GM19395 (cell line): ENCODE results near the gene SUFU.
A peak's percentile ranks its signal among the peaks of the same experiment; 100 is the strongest.

Source experiments
- ATAC-seq: cut with Tn5 transposase; IDR thresholded peaks from one replicate; pipeline ENCODE4 v1.9.1; 2021; ENCODE audit warnings: mild to moderate bottlenecking, moderate library complexity; ENCODE audit not compliant: unreplicated experiment

The SUFU gene

DNA sequence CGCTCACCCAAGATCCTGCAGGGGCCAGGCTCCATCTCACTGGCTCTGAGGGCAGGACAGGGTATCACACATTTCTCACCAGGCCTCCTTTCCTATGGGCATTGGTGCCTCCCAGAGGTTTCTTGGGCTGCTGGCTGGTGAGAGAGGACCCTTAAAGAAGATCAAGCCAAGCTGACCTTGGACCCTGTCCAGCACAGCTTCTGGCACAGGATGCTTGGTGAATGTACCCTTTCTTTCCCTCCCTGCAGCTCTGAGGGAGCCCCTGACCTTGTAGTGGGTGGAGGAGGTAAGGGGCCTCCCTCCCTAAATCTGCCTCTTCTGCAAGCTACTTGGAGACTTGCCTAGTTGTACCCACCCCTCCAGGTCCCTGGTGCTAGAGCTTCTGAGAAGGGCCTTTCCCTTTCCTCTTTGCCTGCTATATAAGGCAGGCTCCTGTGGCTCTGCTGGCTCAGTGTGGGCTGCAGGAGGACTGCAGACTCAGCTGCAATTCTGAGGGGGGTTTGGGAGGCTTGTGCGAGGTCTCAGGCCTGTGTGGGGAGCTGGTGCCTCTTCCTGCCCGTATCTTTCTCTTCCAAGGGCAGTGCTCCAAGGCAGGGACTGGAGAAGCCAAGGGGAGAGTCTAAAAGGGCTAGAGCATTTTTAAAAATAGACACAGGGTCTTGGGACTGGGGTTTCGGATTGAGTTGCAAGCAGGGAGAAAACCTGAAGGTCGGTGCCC lies 128.8 kb downstream of the SUFU start:
- no peak for ATAC-seq

DNA sequence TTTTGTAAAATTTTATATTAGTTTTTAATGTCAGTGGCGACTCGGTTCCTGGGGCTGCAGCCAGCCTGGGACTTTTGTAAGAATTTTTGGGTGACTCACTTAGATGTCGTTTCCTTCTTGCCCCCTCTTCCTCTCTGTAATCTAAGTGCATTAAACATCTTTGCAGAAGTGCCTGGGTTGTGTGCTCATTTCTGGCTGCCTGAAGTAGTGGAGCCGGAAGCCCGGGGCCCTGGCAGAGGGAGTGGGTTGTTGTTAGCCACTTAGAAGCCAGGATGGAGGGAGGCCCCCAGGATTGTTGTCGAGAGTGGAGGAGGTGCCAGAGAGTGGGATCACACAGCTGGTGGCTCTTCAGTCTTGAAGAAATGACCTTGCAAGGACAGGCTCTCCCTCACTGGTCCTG lies 129.5 kb downstream of the SUFU start:
- no peak for ATAC-seq

DNA sequence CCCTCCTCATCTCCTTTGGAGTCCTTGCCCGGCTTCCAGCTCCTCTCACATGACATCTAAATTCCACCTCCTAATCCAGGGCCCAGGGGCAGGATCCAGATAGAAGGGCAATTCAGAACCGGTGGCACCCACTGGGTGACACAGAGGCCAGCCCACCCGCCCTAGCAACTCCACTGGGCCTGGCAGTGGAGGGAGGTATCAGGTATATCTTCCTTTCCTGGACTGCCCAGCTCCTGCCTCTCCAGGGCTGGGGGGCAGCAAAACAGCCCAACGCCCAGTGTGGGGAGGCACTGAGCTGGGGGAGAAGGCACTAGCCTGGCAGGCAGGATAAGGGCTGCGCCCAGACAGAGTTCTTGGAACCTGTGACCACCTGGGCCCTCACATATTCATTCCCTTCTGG lies 130.1 kb downstream of the SUFU start:
- ATAC-seq, result no peak

DNA sequence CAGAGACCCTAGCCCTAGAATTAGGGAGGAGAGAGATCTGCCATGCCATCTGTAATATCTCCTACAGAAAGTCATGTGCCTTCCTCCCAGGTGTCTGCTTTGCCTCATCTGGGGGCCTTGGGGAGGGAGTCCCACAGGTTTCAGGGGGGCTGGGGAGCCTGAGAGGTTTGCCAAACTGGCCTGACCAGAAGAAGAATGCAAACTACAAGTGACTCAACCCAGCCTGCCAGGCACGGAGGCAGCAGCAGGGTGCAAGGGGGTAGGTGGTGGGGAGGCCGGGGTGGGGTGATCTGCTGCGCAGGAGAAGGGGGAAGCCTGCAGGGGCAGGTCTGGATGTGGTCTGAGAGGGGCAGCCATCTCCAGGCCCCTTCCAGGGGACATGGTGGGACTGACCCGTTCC lies 130.9 kb downstream of the SUFU start:
- ATAC-seq, result no peak

DNA sequence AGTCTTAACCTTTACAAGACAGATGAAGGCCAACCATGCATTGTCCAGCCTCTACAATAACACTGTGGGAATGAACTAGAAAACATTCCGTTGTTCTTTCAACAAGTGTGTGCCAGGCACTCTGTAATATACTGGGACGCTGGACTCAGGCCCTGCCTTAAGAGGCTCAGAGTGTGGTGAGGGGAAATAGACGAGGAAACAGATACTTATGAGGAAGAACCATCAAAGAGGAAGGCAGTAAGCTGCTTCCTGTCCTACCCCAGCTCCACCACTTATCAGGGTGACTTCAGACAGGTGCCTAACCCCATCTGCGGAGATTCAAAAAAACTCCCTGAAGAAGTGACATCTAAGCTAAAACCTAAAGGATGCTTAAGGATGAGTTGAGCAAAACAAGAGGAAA lies 131.6 kb downstream of the SUFU start:
- ATAC-seq, result no peak

DNA sequence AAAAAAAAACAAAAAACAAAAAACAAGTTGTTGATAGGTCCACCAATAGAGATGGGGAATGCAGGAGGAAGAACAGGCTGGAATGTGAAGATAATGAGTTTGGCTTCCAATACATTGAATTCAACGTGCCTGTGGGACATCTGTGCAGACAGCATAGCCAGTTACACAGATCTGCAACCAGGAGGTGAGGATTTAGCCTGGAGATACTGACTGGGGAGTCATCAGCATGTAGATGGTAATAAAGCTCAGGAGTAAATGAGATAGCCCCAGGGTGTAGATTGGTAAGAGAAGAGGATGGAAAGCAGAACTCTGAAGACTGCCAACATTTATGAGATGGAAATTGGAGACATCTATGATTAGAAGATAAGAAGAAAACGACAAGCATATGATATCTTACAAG lies 135.8 kb downstream of the SUFU start:
- no peak for ATAC-seq

DNA sequence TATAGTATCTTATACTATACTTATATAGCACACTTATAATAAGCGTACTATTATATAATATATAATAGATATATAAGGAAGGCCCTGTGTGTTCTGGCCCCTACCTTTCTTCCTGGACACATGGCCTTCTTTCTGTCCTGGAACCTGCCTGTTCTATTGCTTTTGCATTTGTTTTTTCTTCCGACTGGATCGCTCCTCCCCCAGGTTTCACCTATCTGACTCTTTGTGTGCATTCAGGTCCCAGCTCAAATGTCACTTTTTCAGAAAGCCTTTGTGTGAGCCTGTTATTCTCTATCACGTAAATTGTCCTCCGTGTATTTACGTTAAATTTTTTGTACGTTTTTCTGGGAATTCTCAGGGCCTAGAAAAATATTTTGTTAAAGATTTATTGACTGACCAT lies 137.6 kb downstream of the SUFU start:
- ATAC-seq, result no peak

DNA sequence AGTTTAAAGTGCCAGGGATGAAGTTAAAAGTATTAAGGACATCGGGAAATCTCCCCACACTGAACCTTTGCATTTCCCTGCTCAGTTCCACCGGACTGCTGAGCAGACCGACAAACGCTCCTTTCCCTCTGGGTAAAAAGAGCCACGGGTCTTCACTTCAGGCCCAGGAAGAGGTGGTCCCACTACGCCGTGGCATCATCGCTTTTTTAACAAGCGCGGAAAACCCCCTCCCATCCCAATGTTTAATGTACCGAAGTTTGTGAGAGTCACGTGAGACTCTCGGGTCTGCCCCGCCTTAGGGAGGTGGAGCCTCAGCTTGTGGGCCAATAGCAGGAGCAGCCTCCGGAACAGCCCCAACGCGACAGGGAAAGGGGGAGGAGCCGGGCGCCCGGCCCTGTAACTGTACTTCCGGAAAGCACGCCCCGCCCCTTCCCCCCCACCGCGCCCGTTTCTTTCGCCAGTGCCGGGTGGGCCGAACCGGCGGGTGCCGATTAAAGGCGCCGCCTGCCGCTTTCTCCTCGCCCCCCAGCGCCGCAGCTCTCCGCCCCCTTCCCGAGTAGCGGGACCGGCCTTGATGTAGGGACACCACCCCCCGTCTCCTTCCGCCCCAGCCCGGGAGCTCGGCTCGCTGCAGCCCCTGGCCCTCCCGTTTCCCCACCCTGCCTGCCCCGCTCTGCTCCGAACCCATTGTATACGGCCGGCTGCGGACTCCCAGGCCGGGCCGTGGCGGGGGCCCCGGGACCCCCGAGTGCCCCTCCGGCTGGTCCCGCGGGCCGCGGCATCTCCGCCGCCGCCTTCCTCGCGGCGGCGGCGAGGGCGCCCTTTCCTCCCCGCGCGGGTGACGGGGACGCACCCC lies 138.3 kb downstream of the SUFU start:
- peak; percentile 46 for ATAC-seq

DNA sequence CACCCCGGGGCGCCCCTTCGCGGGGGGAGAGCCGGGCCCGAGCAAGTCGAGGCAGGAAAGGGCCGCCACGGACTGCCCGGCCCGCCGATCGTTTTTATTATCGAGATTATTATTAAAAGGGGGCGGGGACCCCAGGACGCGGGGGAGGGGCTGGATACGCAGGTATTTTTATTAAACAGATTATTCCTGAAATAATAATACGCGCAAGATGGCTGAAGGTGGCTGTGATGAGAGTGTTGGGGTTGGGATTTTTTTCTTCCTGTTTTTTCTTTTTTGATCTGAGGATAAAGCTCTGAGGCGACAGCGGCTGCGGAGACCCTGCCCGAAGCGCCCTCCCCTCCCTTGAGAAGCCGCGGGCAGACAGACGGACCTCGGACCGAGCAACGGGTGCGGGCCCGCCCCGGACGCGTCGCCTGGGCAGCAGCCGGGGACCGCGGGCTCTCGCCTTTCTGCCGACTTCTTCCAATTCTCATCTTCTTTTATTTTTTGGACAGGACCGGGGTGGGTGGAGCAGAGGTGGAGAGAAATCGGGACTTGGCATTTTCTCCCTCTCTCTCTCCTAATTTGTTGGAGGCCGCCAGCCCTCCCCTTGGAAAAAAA lies 139.1 kb downstream of the SUFU start:
- ATAC-seq, result no peak

DNA sequence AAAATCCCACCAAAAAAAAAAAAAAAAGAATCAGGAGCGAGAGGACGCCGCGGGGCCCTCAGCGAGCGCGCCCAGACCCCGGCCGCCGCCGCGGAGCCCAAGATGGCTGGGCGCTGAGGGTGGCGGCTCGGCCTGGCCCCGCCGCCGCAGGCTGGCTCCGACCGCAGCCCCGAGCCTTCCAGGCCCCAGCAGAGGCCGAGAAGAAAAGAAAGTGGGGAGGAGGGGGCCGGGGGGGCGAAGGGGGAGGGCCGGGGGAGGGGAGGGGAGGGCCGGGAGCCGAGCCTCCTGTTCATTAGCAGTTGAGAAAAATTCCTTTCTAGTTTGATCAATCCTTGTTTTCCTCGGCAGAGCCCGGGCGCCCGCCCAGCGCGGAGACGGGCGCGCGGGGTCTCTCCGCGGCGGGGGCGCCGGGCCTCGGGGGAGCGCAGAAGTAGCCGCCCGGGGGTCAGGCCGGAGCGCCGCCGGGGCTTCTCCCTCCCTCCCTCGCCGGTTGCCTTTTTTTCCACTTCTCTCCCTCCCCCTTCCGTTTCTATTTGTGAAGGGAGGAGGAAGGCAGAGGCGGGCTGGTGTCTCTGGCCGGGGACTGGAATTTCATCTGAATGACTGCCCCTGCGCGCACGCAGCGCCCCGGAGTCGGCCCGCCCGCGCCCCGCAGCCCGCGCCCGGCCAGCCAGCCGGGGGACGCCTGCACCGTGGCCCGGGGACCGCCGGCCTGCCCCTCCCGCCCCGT lies 139.7 kb downstream of the SUFU start:
- ATAC-seq, result no peak

DNA sequence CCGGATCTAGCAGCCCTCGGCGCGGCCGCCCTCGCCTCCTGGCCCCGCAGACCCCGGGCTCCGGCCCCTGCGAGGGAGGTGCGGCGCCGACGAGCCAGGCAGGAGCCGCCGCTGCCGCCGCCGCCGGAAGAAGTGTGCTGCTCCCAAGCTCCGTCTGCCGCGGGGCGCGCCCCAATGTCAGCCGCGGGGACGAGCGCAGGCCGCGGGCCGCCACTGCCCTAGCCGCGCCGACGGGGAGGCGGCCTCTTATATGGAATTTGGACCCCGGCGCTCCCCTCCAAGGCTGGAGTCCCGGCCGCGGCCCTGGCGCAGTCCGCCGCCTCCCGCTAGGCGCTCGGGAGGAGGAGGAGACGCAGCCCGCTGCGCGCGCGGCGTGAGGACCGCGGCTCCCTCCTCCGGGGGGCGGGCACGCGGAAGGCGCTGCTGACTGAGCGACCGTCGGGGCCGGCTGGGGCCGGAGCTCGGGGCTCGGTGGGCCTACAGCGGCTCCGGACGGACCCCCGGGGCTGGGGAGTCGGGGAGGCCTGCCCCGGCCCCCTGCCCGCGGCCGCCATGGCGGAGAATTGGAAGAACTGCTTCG lies 140.4 kb downstream of the SUFU start, which contains the start of gene TRIM8:
TRIM8 (plus strand) TSS at position 414 of the 580 bp plus-strand sequence; CDS start at position 553, 139 bp downstream.
- ATAC-seq, result no peak

DNA sequence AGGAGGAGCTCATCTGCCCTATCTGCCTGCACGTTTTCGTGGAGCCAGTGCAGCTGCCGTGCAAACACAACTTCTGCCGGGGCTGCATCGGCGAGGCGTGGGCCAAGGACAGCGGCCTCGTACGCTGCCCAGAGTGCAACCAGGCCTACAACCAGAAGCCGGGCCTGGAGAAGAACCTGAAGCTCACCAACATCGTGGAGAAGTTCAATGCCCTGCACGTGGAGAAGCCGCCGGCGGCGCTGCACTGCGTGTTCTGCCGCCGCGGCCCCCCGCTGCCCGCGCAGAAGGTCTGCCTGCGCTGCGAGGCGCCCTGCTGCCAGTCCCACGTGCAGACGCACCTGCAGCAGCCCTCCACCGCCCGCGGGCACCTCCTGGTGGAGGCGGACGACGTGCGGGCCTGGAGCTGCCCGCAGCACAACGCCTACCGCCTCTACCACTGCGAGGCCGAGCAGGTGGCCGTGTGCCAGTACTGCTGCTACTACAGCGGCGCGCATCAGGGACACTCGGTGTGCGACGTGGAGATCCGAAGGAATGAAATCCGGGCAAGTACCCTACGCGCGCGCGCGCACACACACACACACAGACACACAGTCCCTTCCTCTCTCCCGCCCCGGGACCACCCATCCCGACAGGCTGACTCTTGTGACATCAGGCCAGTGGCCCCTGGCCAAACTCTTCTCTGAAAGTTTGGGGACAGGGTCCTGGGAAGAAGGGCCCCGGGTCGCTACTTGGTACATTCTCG lies 141.0 kb downstream of the SUFU start:
- no peak for ATAC-seq

DNA sequence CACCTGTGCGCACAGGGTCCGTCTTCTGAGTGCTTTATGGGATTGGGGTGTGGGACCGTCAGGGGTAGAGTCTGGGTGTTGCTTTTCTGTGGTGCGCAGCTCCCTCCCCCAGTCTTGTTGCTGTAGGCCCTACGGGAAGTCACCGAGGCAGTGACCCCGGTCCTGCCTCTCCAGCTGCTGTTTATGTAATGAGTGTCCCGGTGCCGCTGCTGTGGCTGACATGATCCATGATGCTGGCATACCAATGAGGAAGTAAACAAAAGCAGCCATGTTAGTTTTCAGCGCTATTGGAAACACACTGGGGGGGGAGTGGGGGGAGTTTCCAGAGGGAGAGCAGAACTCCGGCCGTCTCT lies 141.6 kb downstream of the SUFU start:
- ATAC-seq, result no peak

DNA sequence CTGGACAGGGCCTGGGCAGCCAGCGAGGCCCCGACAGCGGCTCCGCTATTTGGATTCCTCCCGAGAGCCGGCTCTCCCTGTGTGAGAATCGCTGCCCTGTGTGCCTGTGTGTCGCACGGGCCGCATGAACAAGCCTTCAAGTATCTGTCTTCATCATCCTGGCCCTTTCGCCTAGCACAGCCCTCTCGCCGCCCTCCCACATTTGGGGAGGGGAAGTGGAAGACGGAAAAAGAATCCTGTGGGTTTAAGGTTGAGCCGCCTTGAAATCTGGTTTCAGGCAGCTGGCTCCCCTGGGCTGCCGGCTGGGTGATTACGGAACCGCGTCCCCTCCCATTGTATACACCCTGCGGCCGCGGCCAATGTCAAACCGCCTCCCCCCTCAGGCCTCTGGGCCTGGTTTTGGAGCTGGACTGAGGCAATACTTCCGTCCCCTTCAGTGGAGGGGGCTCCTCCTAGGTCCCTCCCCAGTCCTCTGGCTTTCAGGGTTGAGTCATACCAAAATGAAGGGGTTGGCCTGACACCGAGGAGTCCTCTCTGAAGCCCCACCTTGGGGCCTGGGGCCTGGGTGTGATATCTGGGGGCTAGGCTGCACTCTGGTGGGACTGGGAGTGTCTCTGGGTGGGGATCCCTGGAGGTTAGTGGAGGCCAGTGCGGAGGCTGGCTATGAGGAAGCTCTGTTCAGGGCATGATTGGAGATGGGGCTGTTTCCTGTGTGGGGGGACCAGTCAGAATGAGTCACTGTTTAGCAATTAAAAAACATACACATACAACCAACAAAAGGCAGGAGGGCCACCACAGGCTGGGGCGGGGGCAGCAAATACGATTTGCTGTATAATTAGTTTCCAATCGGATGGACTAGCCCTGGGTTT lies 142.2 kb downstream of the SUFU start:
- peak; percentile 45 for ATAC-seq

DNA sequence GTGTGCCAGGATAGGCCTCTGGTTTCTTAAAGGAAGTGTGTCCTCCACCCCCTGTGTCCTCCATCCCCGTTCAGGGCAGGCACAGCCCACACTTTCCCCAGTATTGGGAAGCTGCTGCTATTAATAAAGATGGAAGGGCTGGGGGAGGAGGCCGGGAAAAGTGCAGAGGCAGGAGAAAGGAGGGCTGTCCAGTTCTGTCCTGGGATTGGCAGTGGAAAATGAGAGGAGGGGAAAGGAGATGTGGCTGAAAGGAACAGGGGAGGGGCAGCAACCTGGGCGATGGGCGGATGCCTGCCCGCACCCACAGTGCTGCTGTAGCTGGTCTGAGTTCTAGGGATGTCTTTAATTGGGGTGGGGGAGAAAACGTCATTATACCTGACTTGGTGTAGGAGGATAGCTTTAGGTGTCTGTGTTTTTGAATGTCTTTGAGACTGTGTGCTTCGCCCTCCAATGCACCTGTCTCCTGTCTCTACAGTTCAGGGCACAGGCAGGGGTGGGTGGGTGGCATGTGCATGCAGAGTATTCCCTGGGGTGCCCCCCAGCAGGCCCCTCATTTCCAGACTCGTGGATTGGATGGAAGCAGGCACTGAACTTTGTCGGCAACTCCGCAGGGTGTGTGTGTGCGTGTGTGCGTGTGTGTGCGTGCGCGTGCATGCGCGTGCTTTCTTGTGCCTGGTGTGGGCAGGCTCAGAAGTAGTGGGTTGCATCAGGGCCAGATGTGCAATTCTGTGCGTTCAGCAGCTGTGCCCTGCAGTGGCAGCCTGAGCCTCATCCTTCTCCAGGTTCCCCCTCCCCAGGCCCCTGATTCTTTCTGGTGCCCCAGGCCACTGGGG lies 143.1 kb downstream of the SUFU start:
- ATAC-seq, result no peak

DNA sequence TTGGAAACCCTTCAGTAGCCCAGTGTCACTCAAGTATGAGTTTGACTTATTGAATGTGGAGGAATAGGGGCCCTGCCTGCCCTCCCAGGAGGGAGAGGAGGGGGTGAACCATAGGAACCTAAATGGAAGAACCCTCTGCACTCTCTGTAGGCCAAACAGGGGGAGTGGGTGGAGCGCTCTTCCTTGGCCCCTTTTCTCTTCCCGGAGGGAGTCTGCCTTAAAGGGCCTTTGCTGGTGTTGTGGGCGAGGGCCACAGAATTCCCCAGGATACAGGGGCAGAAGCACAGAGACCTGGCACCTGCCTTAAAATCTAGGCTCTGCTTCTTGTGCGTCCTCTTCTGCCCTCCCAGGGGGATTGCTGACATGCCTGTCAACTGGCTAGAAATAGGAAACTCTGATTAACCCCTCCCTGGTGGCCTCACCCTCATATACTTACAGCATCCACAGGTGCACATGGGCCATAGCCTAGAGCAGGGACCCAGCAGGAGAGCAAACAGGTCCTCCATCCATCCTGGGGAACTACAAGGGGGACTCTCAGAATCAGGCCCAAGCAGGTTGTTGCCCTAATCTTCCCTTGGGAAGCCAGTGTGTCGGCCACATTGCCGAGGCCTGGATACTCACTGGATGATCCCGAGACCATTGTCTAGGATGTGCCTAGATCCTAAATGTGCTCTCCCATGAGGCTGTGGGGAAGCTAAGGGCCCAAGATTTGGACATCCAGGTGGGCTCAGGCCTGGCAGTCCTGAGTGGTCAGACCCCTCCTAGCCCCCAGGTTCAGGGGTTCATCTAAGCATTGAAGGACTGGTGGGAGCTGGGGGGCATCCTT lies 143.9 kb downstream of the SUFU start:
- no peak for ATAC-seq

DNA sequence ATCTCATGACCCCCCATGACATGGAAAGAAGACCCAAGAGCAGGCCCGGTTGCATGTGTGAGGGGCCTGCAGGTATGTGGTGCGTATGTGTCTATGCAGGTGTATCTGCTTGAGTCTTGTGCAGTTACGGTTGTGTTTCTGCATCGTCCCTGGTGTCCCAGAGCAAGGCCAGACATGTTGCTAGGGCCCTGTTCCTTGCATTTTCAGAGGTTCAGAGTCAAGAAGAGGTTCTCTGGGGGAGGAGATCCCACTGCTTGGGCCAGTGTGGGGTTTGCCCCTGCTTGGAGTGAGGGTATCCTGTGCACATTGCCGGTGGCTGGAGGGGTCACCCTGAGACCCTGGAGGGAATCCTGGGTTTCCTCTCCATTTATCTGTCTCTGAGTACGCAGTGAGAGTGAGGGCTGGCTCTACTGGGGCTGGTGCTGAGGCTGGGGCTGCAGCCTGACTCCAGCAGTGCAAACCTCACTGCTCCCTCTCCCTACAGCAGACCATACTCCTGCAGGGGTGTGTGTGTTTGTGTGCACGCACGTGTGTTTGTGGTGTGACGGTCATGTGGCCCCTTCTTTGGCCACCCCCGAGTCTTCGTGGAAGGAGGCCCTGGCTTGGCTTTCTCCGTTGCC lies 144.6 kb downstream of the SUFU start:
- ATAC-seq, result no peak
